ENCODE data around the gene RNF113B.

The RNF113B gene

DNA sequence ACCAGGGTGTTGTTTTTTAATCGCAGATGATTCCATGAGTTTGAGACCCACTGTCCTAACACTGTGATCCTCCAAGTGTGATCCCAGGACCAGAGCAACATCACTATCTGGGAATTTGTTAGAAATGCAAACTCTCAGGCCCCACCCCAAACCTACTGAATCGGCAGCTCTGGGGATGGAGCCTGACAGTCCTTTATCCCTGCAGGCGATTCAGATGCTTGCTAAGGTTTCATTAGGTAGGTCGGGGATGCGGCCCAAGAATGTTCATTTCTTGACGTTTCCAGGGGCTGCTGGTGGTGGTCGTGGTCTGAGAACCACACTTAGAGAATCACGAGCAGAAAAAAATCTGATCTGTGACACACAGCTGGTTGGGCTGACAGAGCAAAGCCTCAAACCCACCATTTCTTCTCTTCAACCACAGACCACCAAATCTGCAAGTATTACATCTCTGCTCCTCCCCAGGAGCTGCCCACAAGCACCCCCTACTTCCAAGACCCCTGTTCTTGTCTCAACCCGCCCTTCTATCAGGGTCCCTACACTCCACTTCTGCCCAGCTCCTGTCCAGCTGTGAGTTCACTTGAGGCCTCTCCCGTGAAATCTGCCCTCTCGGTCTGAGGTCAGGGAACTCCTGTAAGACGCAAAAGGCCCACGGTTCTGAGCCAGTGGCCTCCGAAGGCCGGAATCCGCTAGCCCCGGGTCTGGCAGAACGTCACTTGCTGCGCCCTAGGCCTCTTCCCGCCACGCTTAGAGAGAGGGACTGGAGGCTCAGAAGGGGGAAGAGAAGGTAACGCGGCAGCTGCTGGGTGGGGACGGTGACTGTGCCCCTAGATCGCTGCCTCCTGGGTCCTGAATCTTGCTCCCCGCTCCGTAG is 35.3 kb downstream of the RNF113B start:
- no peak for DNase-seq (ENCODE audit: low read depth in 2 of 2)

DNA sequence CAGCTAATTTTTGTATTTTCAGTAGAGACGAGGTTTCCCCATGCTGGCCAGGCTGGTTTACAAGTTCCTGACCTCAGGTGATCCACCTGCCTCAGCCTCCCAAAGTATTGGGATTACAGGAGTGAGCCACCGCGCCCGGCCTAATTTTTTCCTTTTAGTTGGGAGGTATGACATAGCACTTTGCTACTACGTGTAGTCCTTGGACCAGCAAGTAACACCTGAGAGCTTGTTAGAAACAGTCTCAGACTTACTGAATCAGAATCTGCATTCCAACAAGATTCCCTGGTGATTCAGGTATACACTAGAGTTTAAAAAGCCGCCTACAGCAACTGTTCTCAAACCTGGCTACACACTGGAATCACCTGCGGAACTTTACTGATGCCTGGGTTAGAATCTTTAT is 36.0 kb downstream of the RNF113B start:
- DNase-seq (ENCODE audit: low read depth in 2 of 2): no peak

- DNase-seq (ENCODE audit: low read depth in 2 of 2): no peak
These were observed 42.2 kb downstream of the RNF113B start for GRCh38 chr13:98134901-98135300.

DNA sequence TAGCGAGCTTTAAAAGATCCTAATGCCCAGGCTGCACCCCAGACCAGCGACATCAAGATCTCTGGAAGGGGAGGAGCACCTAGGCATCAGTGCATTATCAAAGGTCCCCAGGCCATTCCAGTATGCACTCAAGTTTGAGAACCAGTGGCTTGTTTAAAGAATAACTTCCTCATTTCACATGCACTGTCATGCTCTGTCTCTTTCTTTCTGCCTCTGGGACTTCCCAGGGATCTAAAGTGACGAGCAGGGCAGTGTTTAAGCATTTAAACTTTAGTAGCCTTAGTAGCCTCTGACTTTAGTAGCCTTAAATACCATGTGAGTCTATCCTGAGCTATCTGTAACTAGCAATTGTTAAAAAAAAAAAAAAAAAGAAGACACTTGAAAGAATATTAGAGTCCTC is 43.1 kb downstream of the RNF113B start:
- DNase-seq (ENCODE audit: low read depth in 2 of 2): no peak

DNA sequence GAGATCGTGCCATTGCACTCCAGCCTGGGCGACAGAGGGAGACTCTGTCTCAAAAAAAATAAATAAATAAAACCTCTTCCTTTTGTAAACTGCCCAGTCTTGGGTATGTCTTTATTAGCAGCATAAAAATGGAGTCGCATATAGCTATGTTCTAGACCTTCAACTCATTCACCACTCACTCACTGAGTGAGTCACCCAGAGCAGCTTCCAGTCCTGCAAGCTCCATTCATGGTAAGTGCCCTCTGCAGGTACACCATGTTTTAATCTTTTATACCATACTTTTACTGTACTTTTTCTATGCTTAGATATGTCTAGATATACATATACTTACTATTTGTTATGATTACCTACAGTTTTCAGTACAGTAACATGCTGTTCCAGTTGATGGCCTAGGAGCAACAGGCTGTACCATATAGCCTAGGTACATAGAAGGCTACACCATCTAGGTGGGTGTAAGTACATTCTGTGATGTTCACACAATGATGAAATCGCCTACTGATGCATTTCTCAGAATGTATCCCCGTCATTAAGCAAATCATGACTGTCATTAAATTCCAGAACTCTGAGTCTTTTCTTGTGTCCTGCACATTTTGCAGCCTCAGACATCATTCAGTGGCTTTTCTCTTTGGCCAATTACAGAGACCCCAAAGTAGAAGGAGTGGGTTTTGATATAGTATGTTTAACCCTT is 47.9 kb downstream of the RNF113B start:
- no peak for DNase-seq (ENCODE audit: low read depth in 2 of 2)
